Panc1 (cell line): ENCODE measurements around the gene NEK7.

Experiments used
- CTCF ChIP-seq: fragments of 450-650 bp; IDR thresholded peaks from 2 replicates; pipeline ENCODE4 v1.5.1; 2017; ENCODE audit warnings: mild to moderate bottlenecking
- POLR2AphosphoS5 ChIP-seq: IDR thresholded peaks from 2 replicates; pipeline ENCODE4 v1.6.1; 2012; ENCODE audit warnings: mild to moderate bottlenecking, low read depth, low read length, moderate library complexity
- REST ChIP-seq, 2 experiments: IDR thresholded peaks; 2 replicates each; pipeline ENCODE4 v1.6.1; 2011 to 2012; ENCODE audit warnings: low read depth in 2 of 2, control low read depth in 1 of 2, low read length in 1 of 2, mild to moderate bottlenecking in 1 of 2, moderate library complexity in 1 of 2; ENCODE audit not compliant: insufficient read depth in 1 of 2
- TCF7L2 ChIP-seq: IDR thresholded peaks from 2 replicates; pipeline ENCODE4 v1.6.1; 2011; ENCODE audit warnings: mild to moderate bottlenecking, low read depth, low read length, inconsistent platforms

GRCh38 chr1:198203434-198203833 is 46.6 kb downstream of the NEK7 start:
- no peak for TF ChIP-seq POLR2AphosphoS5
- no peak for TF ChIP-seq CTCF
- TF ChIP-seq REST (IDR thresholded peaks at IDR 0.05; ENCODE audit: insufficient read depth in 1 of 2, low read depth in 2 of 2, low read length in 1 of 2) = no peak
- no peak for TF ChIP-seq TCF7L2
